ENCODE data around the gene NAALADL1.
"Not testable (repeated sequence)": the region's sequence is repeated elsewhere in the genome, so short reads cannot be mapped to it uniquely, and the experiment has no call there.

The NAALADL1 gene

GRCh38 chr11:65008016-65008415 is 50.3 kb downstream of the NAALADL1 start:
- no peak for DNase-seq

DNA sequence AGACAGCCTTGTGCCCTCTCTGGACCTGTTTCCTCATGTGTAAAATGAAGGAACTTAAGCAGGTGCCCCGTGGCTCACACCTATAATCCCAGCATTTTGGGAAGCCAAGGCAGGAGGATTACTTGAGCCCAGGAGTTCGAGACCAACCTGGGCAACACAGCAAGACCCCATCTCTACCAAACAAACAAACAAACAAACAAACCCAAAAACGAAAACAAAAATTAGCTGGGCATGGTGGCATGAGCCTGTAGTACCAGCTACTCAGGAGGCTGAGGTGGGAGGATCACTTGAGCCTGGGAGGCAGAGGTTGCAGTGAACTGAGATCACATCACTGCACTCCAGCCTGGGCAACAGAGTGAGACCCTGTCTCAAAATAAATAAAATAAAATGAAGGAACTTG is 54.4 kb downstream of the NAALADL1 start:
- DNase-seq = not testable (repeated sequence)

DNA sequence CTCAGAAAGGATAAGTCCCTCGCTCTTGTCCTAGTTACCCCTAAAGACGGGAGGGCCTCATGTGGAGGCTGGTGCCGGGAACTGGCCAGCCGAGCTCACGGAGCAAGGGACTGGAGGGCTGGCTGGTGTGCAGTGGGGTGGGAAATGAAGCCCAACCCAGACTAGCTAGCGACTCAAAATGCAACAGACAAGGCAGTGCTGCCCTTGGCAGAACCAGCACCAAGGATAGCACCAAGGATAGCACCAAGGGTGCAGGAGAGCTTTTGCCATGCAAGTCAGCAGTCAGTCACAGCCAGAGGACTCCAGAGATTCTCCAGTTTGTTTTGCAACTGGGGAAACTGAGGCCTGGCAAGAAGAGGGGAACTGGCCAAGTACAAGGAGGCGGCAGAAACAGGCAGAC is 55.1 kb downstream of the NAALADL1 start:
- no peak for DNase-seq

DNA sequence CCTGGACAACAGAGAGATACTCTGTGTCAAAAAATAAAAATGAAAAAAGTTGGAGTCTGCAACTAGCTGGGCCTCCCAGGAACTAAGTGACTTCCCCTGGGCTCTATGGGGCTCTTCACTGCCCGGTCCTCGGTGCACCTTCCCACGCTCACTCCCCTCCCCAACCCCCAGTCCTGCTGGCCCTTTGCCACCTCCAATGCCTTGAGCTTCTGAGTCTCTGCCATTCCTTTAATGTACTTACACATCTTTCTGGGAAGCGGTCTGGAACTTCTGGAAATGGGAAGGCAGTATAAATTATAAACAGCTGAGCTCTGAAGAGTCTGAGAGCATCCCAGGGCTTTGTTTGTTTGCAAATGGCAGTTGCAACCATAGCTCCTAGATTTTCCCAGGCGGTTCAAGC is 55.6 kb downstream of the NAALADL1 start:
- no peak for DNase-seq

- no peak for DNase-seq
Observed at GRCh38 chr11:64999478-64999877, 58.9 kb downstream of the NAALADL1 start.

DNA sequence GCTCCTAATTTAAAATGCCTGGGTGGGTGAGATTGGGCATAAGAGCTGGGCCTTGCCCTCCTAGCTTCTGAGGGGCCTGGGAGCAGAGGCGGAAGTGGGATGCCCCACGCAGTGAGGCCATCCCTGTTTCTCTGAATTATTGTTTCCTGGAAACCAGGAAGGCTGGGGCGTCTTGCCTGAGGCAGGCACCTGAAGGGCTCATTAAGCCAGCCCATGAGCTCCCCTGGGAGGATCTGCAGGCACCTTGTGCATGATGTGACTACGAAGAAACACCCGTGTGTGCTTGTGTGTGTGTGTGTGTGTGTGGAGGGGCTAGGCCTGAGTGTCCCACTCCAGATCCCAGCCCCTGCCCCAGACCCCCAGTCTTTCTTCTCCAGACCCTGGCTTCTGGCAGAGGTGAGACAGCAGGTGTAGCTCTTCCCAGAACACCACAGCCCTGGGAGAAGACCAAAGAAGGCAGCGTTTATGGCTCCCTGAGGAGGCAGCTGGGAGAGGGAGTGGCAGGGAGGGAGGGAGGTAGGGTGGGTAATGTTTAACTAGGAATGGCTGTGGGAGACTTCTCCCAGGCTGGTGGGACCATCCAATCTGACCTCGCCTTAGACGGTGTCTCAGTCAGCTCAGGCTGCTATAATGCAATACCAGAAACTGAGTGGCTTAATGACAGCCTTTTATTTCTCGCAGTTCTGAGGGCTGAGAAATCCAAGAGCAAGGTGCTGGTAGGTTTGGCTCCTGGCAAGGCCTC is 59.5 kb downstream of the NAALADL1 start:
- no peak for DNase-seq

- no peak for DNase-seq
Observed at GRCh38 chr11:64998141-64998540, 60.2 kb downstream of the NAALADL1 start.

DNA sequence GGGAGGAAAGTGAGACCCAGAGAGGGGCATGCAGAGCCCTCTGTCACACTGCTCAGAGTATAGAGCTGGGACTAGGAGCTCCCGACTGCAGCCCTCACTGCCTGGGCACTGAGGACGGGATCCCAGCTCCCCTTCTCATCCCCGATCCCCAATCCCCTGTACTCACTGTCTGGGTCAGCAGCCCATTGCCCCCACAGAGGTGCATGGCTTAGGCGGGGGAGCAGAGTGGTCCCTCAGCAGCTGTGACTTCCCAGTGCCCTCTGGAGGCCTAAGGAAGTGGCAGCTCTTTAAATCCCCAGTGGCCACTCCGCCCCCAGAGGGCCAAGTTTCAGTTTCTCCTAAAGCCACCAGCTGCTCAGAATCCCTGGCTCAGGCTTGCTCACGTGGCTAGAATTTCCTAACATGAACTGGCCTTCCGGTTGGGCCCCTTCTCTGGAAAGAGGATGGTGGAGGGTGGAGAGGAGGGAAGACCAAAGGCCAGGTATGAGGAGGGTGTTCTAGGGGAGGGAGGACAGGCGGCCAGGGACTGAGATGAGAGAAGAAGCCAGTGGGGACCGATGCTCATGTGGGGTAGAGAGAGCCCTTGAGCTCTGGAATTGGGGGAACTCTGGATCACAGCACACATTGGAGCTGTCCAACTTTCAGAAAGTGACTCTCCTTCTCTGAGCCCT is 61.5 kb downstream of the NAALADL1 start, which contains the start of gene BATF2:
Gene BATF2 (minus strand): TSS at position 262 of the 671 bp plus-strand sequence. CDS start 57 bp downstream, at position 205.
- DNase-seq = peak; percentile 9 to 57

GRCh38 chr11:64996327-64996709 is 62.0 kb downstream of the NAALADL1 start:
- no peak for DNase-seq
